Renal cortex interstitium (tissue), 11 donors: ENCODE data around the gene RFX1. TPM values are rescaled to one million over a fixed set of nuclear protein-coding genes. Genes with fewer than 3 reads are reported as not detected.
"Not testable (repeated sequence)": the region's sequence is repeated elsewhere in the genome, so short reads cannot be mapped to it uniquely, and the experiment has no call there.

ENCODE experiments used
- DNase-seq, 11 donors: peaks; one replicate each; pipeline ENCODE4 v3.0.0-alpha.2; 2013; ENCODE audit warnings: low read depth in 9 of 11, low spot score in 4 of 11; ENCODE audit errors: extremely low read depth in 1 of 11
- polyA plus RNA-seq, 3 donors: library from polyadenylated mRNA; unstranded; fragments of 120-200 nt; gene quantifications; one replicate each; pipeline ENCODE4 v1.2.1, GENCODE V29; 2013; ENCODE audit not compliant: insufficient read length in 3 of 3

Gene RFX1
- polyA plus RNA-seq, 3 donors = 9.1 to 17.7 (median 14.8) TPM

DNA sequence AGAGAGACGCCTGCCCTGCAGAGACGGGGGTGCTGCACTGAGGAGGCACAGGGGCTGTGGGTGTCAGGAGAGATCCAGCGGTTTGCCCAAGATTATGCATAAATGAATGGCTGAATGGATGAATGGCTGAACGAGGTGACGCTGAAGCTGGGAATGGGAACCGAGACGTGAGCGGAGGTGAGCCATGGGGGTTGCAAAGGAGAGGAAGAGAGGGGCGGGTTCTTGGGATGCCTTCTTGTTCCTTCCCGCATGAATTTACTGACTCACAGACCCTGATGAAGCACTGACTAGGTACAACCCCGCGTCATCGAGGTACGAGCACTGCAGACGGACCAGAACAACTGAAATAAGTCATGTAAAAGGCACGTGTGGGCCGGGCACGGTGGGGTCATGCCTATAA is 37.1 kb downstream of the RFX1 start:
- no peak for DNase-seq

DNA sequence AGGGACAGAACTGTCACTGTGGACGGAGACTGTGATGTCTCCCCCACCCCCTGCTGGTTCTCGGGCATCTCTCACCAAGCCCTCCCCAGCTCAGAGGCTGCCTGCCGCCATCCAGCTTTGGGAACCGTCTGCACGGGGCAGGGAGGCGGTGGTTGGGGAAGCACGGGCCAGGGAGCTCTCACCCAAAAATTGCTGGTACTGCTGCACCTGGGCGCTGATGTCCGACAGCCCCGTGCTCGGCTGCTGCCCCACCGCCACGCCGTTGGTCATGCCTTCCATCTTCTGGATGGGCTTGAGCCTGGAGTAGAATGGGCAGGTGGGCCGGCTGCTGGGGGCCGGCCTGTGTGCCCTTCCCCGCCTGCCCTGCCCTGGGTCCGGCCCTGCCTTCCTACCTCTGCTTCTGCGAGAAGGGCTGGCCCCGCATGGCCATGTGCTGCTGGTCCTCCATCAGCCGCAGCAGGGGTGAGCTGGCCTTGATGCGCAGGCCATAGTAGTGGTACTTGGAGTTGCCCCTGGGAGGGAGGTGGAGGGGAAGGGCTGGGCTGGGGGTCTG is 37.7 kb downstream of the RFX1 start:
- DNase-seq = no peak

DNA sequence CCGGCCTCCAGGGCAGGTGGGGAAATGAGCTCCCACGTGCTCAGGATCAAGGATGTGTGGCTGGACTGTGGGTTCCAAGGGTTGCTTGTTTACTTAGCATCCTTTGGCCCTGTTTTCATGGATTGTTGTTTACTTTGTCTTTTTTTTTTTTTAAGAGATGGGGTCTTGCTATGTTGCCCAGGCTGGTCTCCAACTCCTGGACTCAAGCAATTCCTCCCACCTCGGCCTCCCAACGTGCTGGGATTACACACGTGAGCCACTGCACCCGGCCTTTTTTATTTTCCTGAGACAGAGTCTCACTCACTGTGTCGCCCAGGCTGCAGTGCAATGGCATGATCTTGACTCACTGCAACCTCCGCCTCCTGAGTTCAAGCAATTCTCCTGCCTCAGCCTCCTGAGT is 38.9 kb downstream of the RFX1 start:
- DNase-seq = not testable (repeated sequence)

DNA sequence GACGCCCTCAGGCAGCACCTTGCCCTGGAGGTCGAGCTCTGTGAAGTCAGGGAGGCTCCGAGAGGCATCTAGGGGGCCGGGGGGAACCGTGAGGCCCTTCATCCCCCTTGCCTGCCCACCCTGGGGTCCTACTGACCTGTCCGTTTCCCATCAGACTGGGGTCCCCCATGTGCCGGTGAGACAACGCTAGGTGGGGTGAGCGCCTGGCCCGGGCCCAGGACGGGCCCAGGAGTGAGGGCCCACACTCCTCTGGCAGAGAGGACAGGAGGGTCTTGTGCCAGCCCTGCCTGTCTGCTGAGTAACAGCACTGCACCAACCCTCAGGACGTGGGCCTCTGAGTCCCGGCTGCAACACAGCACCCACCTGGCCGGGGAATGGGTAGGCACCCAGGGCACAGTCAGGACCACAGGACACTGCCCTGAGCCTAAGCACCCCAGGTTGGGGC is 39.4 kb downstream of the RFX1 start:
- DNase-seq = no peak

DNA sequence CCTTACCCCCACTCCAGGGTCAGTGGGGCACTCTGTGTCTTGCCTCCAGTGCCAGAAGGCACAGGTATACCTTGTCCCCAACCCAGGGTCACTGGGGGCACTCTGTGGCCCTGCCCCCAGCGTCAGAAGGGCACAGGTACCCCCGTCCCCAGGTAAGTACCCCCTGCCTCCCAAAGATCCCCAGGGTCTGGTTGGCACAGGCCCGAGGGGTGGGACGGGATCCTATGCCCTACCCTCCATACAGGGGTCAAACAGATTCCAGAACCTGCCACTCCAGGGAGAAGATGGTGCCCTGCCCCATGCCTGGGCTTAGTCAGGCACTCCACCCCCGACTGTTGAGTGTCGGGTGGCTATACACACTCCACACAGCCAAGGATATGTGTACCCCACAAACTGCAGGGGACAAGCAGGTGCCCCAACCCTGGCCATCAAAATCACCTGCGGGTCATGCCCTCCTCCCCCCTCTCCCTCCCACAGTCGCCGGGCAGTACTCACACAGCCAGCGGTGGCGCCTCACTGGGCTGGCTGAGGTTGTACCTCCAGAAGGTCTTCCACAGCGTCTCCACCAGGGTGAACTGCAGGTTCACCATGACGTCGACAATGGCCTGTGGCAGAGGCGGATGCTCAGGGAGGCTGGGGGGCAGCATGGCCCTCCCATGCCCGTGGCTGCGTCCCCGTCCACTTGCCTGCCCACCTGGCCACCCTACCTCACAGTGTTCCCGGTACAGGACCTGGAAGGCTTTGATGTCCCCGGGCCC is 40.0 kb downstream of the RFX1 start:
- DNase-seq = no peak

DNA sequence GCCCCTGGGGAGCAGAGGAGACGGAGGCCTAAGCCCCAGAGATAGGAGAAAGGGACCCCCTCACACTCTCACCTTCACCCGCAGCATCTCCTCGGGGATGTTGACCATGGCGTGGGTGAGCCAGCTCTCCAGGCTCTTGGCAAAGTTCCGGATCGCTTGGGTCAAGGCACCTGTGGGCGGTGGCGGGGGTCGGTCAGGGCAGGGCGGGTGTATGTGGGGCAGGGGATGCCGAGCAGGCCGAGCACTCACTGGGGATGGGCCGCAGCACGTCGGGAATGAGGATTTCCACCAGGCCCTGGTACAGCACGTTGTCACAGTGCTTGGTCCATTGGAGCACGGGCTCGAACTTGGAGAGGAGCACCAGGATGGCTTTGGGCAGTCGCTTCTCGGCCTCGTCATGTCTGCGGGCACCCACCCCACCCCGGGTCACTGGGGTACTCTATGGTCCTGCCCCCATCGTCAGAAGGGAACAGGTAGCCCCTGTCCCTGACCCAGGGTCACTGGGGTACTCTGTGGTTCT is 40.7 kb downstream of the RFX1 start:
- DNase-seq = no peak

DNA sequence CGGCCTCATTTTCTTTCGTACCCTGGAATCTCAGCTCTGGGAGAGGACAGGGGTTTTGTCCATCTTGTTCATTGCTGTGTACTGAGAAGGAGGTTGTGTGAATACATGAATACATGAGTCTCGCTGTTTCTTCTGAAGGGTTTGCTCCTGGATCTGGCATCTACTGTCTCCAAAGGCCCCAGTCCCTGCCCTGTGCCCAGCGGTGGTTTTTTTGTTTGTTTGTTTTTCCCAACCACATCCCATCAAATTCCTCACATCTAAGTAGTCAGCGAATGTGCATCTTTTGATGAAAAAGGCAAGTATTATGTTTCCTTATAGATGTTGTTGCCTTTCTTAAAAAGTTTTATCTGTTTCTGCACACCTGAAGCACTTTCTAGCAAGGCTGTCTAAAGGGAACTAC is 41.3 kb downstream of the RFX1 start:
- DNase-seq = no peak

DNA sequence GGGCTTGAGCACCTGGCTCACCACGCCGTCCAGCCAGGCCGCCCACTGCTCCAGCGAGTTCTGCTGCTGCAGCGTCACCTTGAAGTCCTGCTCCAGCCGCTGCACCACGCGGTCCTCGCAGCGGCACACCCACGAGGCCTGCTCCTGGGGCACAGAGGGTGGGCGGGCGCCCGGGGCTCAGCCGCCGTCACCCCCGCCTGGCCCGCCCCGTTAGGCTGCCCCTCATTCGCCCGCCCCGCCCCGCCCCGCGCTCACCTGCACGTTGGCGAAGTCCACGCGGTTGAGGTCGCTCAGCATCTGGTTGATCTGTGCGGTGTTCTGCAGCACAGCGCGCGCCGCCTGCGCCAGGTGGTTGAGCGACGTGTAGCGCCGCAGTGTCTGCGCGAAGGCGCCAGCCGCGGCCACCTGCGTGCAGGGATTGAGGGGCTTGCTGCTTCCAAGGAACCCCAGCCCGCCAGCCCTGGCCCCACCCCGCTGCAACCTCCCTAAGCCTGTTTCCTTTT is 42.5 kb downstream of the RFX1 start:
- no peak for DNase-seq

- DNase-seq = no peak
These were observed 43.2 kb downstream of the RFX1 start for GRCh38 chr19:13962699-13963602.

DNA sequence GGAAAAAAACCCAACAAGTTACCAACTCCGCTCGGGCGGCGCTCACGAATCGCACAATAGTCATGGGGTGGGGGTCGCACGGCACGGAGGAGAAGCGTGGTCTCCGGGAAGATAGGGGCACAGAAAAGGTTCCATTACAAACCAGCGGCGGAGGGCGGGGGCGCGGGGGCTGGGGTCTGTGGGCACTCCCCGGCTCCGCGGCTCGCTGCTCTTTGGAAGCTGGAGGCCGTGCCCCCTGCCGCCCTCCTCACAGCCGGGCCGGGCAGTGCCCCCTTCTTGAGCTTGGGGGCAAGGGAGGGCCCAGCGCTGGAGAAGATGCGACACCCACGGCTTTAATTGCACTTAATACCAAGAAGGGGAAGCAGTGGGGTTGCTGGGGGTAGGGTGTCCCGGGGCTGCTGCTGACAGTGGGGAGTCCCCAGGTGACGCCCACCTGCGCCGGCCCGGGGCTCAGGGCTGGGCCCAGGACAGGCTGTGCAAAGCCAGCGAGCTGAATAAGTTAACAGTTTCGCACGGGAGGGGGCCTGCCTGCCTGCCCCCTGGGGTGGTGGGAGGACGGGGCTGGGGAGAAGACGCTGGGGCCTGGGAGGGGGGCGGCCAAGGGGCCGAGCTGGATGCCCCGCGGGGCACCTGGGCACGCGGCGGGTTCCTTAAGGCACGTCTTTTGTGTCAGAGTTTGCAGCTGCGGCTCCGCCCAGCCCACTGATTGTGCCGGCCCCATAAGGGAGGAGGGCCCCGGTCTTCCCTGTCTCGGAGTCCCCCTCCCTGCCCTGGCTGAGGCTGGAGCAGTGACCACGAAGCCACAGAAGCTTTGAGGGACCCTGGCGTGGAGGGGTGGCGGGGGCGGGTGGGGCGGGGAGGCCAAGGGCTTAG is 44.1 kb downstream of the RFX1 start:
- no peak for DNase-seq

DNA sequence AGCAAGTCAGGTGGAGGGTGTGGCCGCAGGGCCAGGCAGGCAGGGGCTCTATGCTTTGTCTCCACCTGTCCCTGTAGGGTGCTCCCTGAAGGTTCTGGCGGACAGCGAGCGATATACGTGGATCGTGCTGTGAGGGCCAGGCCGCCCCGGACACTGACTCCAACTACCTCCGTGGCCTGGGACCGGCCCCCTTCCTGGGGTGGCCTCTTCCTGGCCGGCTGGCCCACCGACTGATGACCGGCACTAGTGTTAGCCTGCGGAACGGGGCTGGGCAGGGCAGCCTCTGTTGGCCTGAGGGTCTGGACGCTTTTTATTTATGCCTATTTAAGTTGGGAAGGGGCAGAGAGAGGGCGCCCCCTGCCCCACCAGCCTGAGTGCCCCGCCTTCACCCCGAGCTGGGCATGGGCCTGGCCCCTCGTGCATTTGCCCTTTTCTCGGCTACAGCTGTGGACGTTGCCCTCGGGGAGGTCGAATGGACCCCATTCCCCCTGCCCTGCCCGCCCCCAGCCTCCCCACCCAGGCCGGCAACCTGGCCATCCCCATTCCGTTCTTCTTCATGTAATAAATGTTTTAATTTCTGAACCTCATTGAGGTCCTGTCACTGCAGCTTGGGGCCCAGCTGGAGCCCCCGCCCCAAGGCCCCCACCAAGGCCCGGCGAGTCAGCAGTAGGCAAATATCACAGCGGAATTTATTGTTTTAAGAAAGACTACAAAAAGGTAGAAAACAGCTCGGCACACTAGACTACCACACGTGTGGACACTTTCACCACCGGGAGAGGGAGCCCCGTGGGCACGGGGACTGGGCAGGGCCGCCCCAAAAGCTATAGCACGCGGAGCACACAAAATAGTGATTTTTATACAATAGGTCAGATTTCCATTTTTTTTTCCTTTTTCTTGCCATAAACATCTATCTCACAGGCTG is 45.0 kb downstream of the RFX1 start:
- no peak for DNase-seq

GRCh38 chr19:13959962-13960862 is 45.9 kb downstream of the RFX1 start:
- no peak for DNase-seq

DNA sequence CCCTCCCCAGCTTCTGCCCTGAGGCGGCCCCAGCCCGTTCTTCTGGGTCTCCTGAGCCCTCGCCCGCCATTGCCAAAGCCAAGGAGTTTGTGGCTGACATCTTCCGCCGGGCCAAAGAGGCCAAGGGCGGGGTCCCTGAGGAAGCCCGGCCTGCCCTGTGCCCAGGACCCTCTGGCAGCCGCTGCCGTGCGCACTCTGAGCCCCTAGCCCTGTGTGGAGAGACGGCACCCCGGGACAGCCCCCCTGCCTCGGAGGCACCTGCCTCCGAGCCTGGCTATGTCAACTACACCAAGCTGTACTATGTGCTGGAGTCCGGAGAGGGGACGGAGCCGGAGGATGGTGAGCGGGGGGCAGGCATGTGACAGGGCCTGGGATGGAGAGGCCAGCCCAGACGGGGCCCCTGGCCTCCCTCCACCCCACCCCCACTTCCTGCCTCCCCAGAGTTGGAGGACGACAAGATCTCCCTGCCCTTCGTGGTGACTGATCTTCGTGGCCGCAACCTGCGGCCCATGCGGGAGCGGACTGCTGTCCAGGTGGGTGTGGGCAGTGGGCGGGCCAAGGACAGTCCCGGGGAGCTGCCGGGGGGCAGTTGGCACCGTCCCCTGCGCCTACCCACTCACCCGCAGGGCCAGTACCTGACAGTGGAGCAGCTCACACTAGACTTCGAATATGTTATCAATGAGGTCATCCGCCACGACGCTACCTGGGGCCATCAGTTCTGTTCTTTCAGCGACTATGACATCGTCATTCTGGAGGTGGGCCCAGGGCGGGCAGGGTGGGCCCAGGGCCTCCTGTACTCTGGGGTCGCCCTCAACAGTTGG is 46.8 kb downstream of the RFX1 start:
- no peak for DNase-seq

- DNase-seq = no peak
These were observed 48.1 kb downstream of the RFX1 start for GRCh38 chr19:13958043-13958442.

GRCh38 chr19:13957051-13957450 is 49.1 kb downstream of the RFX1 start:
- no peak for DNase-seq

DNA sequence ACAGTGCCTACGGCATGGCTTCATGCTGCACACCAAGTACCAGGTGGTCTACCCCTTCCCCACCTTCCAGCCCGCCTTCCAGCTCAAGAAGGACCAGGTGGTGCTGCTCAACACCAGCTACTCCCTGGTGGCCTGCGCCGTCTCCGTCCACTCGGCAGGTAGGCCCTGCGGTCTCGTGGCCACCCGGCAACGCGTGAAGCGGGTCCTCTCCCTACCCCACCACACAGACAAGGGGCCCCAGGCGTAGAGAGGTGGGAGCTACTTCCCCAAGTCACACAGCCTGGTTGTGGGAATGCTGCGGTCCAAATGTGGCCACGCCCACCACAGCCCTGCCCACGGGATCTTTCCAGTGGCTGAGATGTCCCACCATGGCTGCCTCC is 49.8 kb downstream of the RFX1 start:
- DNase-seq = no peak
